ENCODE results near the gene MBIP.

GRCh38 chr14:36333119-36333518, 12.7 kb upstream of the MBIP start:
- no peak for TF ChIP-seq SP1 (IDR thresholded peaks at IDR 0.05; ENCODE audit: low read depth)
- no peak for TF ChIP-seq POLR2A (IDR thresholded peaks at IDR 0.05; ENCODE audit: borderline replicate concordance, extremely low read depth, insufficient read depth, insufficient read length)
- no peak for TF ChIP-seq FOSL1 (IDR thresholded peaks at IDR 0.05; ENCODE audit: low read depth)
- TF ChIP-seq POLR2AphosphoS5 (IDR thresholded peaks at IDR 0.05; ENCODE audit: low read depth, low read length): no peak
